HEK293 (cell line): ENCODE measurements around the gene LAMTOR3.

Source experiments
- EGR2 ChIP-seq: fragments of 450-650 bp; formaldehyde crosslinking; IDR thresholded peaks from 2 replicates; pipeline ENCODE4 v1.5.1; 2016; ENCODE audit warnings: low read depth, missing biosample characterization, missing genetic modification characterization
- ZNF426 ChIP-seq: fragments of 450-650 bp; formaldehyde crosslinking; IDR thresholded peaks from 2 replicates; pipeline ENCODE4 v1.5.1; 2017; ENCODE audit warnings: missing biosample characterization, missing genetic modification characterization, mild to moderate bottlenecking, inconsistent platforms, moderate library complexity
- TF ChIP-seq, protein P1 (sequence below): fragments of 450-650 bp; formaldehyde crosslinking; optimal IDR thresholded peaks from 2 replicates; pipeline ENCODE3; 2016; ENCODE audit warnings: missing biosample characterization, mild to moderate bottlenecking, missing genetic modification characterization
- TF ChIP-seq, protein P2 (sequence below): fragments of 450-650 bp; formaldehyde crosslinking; IDR thresholded peaks from 2 replicates; pipeline ENCODE4 v1.5.1; 2016; ENCODE audit warnings: missing biosample characterization, missing genetic modification characterization

DNA sequence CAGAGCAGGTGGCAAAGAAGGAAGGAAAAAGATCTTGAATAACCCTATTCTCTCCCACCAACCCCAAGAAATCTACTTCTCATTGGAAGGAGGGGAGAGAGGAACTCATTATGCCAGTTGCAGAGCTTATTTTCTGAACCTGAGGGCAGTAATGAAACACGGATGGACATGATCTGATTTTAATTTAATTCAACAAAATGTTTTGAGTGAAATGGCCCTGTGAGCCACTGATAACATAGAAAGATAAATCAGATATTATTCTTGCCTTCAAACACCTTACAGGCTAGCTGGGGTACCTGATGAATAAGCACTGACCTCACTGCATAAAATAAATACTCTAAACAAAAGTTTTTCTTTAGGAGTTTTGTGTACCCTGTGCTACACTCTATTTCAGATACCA, 47.3 kb downstream of the LAMTOR3 start:
- TF ChIP-seq, protein P1, sequence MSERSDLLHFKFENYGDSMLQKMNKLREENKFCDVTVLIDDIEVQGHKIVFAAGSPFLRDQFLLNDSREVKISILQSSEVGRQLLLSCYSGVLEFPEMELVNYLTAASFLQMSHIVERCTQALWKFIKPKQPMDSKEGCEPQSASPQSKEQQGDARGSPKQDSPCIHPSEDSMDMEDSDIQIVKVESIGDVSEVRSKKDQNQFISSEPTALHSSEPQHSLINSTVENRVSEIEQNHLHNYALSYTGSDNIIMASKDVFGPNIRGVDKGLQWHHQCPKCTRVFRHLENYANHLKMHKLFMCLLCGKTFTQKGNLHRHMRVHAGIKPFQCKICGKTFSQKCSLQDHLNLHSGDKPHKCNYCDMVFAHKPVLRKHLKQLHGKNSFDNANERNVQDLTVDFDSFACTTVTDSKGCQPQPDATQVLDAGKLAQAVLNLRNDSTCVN (tag by site-specific recombination), result no peak
- TF ChIP-seq EGR2 (tag by site-specific recombination), result no peak
- TF ChIP-seq, protein P2, sequence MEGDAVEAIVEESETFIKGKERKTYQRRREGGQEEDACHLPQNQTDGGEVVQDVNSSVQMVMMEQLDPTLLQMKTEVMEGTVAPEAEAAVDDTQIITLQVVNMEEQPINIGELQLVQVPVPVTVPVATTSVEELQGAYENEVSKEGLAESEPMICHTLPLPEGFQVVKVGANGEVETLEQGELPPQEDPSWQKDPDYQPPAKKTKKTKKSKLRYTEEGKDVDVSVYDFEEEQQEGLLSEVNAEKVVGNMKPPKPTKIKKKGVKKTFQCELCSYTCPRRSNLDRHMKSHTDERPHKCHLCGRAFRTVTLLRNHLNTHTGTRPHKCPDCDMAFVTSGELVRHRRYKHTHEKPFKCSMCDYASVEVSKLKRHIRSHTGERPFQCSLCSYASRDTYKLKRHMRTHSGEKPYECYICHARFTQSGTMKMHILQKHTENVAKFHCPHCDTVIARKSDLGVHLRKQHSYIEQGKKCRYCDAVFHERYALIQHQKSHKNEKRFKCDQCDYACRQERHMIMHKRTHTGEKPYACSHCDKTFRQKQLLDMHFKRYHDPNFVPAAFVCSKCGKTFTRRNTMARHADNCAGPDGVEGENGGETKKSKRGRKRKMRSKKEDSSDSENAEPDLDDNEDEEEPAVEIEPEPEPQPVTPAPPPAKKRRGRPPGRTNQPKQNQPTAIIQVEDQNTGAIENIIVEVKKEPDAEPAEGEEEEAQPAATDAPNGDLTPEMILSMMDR (tag by site-specific recombination), result no peak
- no peak for TF ChIP-seq ZNF426 (tag by site-specific recombination)
